Stimulated activated CD4-positive, alpha-beta T cell treated with anti-CD3 and anti-CD28 coated beads, Interleukin-1b, Interleukin-23, amount 100 ng/mL, for 24 hours (primary cell): ENCODE results near the gene TARM1.
A peak's percentile ranks its signal among the peaks of the same experiment; 100 is the strongest.
"Not testable (repeated sequence)": the region's sequence is repeated elsewhere in the genome, so short reads cannot be mapped to it uniquely, and the experiment has no call there.

Experiments used
- DNase-seq, 4 experiments: peaks; one replicate each; pipeline ENCODE4 v3.0.0-alpha.2; 2020; ENCODE audit warnings: low read depth in 4 of 4, low spot score in 1 of 4

The TARM1 gene

GRCh38 chr19:54099903-54100255 lies 18.7 kb upstream of the TARM1 start:
- not testable (repeated sequence) for DNase-seq

- DNase-seq: no peak
These were observed 18.2 kb upstream of the TARM1 start for GRCh38 chr19:54099190-54099902.

- no peak for DNase-seq
These were observed 15.5 kb upstream of the TARM1 start for GRCh38 chr19:54096617-54097106.

- peak in 1 of 4 experiments; percentile 25 for DNase-seq
These were observed 14.9 kb upstream of the TARM1 start for GRCh38 chr19:54095859-54096616.

GRCh38 chr19:54095136-54095858 lies 14.1 kb upstream of the TARM1 start:
- DNase-seq: no peak

- DNase-seq: no peak
These were observed 13.3 kb upstream of the TARM1 start for GRCh38 chr19:54094426-54095000.

- no peak for DNase-seq
These were observed 3.2 kb upstream of the TARM1 start for GRCh38 chr19:54084410-54084809.

- no peak for DNase-seq
These were observed 3.8 kb downstream of the TARM1 start for GRCh38 chr19:54077334-54077733.

GRCh38 chr19:54074851-54075250 lies 6.3 kb downstream of the TARM1 start:
- no peak for DNase-seq

- DNase-seq: no peak
These were observed 7.3 kb downstream of the TARM1 start for GRCh38 chr19:54073829-54074228.

GRCh38 chr19:54069470-54069869 lies 11.7 kb downstream of the TARM1 start:
- no peak for DNase-seq

GRCh38 chr19:54063350-54064116 lies 17.6 kb downstream of the TARM1 start, which contains the start of gene VSTM1:
TSS of gene VSTM1 (minus strand) at chr19:54063897. CDS start at chr19:54063777, 120 bp downstream.
- no peak for DNase-seq

- no peak for DNase-seq
These were observed 18.5 kb downstream of the TARM1 start for GRCh38 chr19:54062643-54063042.

GRCh38 chr19:54047616-54048015 lies 33.5 kb downstream of the TARM1 start:
- no peak for DNase-seq

- no peak for DNase-seq
These were observed 35.4 kb downstream of the TARM1 start for GRCh38 chr19:54045771-54046170.

- DNase-seq: no peak
These were observed 38.2 kb downstream of the TARM1 start for GRCh38 chr19:54042989-54043388.

GRCh38 chr19:54041969-54042606 lies 39.1 kb downstream of the TARM1 start:
- DNase-seq: no peak

- no peak for DNase-seq
These were observed 41.2 kb downstream of the TARM1 start for GRCh38 chr19:54040003-54040402.

- not testable (repeated sequence) for DNase-seq
These were observed 44.6 kb downstream of the TARM1 start for GRCh38 chr19:54036542-54036941.
